T-helper 9 cell (primary cell): ENCODE results near the gene ABHD2.
"Not testable (repeated sequence)": the region's sequence is repeated elsewhere in the genome, so short reads cannot be mapped to it uniquely, and the experiment has no call there.

ENCODE experiments used
- DNase-seq: peaks from one replicate; pipeline ENCODE4 v3.0.0-alpha.2; 2020

Gene ABHD2

DNA sequence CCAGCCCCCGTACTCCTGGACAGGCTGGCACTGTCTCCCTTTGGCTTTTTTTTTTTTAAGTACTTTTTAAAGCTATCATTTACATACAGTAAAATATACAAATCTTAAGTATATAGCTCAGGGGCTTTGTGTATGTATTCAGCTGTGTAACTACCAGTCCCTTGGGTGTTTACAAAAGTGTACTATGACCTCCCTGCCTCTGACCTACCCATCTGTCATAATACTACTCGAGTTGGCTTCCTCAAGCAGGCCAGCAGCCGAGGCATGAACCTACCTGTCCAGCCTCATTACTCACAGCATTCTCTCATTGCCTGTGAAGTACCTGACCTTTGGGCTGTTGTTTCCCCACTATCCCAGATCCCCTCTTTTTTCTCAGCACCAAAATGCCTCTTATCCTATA is 33.2 kb downstream of the ABHD2 start:
- DNase-seq = no peak

DNA sequence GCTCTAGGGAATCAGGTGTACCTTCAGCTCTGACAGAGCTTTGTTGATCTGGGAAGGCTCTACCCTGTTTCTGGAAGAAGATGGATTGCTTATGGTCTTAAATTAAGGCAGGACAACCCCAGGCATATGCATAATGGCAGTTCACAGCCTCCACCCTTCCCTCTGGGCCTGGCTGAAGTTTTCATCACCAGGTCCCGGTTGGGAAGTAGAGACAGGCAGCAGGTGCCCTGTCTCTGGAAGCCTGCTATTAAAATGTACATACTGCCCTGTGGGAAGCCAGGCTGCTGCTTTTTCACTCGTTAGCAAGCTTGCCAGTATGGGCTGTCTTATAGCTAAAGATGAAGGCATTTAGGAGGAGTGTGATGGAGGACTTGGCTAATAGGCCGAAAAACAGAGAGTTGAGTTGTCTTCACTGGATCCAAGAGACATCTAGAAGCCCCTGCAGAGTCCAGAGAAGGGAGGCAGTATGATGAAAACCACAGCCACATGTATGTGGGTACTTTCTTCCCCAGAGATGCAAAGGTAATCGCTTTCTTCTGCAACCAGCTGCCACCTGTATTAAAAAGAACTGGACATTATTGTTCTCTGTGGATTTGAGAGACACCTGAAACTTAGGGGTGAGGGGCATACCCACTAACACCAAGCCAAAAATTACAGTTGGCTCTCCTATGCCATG is 34.4 kb downstream of the ABHD2 start:
- DNase-seq = no peak

DNA sequence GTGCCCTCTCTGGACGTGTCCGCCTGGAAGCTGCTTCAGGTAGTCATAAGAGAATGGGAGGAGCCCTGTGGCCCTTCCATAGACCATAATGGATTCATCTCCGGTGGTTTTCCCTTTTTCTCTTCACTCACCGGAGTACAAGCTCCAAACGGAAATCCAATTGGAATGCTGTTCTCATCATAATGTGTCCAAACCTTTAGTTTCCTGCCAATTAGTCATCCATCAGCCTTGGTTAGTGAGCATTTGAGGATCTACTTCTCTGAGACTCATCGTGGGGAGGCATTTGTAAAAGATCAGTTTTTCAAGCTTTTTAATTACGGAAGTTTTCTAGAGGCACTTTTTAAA is 34.9 kb downstream of the ABHD2 start:
- no peak for DNase-seq

DNA sequence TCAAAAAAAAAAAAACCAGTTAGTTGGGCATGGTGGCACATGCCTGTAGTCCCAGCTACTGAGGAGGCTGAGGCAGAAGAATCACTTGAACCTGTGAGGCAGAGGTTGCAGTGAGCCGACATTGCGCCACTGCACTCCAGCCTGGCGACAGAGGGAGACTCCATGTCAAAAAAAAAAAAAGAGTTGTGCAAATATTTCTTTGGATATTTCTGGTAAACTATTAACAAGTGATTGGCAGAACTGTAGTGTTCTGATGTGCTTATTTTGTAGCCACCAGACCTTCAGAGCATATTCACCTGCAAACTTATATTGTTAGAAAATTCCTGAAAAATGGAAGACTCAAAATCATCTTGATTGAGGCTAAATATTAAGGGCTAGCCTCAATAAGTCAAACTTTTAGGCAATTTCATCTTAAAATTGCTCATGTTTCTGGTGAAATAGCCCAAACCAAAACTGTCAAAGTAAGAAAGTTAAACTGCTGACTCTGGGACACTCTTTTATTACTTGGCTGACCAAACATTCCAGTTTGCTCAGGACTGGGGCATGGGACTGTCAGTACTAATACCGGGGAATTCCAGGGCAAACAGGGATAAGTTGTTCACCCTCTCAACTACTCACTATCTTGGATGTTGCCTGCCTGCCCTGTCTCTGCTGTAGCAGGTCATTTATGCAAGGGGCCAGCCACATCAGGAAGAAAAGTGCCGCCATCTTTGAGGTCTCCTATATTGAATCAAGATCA is 37.0 kb downstream of the ABHD2 start:
- no peak for DNase-seq

DNA sequence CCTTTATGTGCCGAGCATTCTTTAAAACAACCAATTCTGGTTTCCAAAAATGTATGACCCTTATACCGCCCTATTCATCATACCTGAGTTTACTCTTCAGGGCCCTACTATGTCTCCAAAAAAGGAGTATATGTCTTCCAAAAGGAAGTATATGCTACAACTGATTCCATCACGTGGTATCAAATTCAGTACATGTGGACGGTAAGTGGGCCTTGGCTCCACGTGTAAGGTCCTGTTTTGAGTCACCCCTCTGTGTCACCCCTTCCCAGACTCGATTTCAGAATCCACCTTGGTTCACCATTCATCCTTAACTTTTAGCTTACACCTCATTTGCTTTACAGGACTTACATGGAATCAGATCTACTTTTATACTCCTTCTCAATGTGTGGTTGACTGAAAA is 37.8 kb downstream of the ABHD2 start:
- DNase-seq = no peak

DNA sequence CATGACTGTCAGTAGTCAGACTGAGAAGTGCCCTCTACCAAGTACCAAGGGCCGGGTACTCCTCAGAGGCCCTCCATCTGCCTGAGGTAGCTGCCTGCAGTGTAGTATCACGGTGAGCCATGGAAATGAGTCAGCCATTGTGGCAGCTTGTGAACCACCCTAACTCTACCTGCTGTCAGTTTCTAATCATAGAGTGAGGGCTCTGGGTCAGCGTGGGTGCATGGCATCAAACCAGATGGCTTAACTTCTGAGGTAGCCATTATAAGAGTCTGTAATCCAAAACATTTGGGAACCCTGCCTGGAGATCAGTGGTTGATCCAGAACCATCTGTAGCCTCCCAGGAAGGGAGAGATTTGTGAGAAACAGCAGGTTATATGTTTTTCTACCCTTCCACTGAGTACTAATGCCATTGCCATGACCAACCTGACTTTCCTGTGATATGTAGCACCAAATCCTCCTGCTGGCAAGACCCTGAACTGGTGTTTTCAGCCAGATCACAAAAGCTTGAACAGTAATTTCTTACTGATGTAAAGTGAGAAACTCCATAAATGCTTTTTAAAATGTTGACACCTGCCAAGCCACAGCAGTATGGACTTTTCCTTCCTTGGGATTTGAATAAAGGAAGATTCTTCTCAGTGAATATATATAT is 38.9 kb downstream of the ABHD2 start:
- DNase-seq = no peak

DNA sequence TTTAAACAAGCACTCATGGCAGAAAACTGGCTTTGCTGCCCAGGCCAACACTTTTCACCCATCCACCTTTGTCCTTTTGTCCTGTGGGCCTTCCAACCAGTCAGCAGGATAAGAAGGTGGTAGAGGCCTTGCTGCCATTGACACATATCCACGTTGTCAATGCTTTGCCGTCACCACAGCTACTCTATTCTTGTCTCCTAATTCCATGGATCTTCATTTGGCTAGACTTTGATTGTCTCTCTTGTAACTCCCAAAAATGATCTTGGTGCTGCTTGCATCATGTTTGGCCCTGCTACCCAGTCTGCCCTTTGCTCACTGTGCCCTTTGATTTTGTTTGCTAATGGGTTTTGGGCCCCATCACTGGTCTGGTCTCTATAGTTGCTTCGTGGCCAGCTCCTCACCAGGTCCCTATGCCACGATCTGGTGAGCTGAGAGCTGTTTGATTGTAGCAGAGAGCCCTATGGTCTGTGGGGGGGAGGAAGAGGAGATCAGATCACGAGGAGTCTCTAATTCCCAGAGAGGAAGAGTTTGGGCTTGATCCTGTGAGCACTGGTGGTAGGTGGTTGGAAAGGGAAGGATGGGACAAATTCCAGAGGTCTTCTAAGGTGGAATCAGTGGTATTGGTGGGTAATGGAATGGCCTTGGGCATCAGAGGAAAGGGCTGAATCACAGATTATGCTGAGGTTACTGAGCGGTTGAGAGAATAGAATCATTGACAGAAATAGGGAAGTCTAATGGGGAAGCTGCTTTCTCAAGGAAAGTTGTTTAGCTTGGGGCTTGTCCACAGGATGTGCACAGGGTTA is 40.3 kb downstream of the ABHD2 start:
- no peak for DNase-seq

DNA sequence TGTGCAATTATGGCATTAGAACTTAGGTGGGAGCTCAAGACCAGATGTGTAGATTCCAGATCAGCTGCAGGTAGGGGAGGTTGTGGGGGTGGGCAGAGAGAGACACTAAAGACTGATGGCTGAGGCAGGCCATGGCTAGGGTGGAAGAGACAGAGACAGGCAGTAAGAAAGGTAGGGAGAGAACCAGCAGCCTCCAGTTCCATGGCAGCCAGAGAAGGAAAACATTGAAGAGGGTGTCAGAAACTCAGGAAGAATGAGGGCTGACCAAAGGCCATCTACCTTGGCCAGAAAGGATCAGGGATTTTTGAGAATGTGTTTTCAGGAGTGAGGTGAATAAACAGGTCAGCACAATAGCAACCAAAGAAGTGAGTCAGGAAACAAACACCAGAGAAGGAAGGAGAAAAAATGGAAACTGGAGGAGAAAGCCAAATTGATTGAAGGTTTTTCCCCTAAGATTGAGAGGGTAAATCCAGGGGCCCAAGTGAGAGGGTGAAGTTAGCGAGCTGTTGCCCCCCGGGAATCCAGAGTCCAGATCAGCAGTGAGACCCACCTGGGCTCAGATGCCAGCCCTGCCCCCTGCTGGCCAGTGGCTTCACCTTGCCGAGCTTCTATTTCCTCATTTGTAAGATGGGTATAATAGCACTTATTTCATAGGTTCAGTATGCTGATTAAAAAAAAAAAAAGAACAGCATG is 41.0 kb downstream of the ABHD2 start:
- peak; percentile 54 for DNase-seq

DNA sequence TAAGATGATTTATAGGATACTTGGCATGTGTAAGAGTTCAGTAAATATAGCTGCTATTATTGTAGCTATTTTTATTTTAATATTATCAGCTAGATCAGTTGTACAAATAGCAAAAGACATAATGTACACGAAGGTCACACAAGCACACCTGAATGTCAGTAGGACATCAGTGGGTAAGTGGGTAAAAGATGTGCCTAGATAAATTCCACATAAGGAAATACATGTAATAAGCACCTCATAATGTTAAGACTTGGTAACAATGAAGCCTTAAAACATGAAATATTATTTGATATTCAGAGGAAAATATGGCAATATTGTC is 41.5 kb downstream of the ABHD2 start:
- DNase-seq = no peak

DNA sequence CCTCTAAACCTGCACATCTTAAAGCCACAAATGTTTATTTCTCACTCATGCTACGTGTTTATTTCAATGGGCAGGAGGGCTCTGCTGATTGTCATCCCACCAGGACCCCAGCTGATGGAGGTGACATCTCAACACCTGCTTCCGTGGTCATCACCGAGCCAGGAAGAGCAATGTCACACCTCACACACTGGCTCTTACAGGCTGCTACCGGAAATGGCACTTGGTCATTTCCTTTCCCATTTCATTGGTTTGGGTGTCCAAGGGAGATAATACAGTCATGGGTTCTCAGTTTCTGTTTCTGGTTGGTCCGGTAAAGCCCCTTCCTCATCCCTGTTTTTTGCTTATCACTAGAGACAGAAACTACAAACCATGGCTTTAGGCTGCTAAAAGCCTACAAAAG is 41.9 kb downstream of the ABHD2 start:
- DNase-seq = no peak

DNA sequence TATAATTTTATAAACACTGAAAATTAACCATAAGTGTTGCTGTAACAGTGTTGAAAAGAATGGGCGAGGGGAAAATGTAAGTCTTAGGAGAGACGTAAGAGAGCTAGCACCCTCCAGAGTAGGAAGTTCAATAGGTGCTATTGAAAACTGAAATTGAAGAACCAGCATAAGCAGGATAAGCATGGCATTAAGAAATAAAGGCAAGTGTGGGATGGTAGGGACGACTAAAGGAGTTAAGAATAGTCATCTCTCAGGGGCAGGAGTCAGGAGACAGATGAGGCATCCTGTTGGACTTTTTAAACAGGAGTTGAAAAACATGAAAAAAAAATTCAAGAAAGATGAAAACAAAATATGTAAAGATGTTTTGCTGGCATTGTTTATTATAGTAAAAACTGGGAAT is 43.5 kb downstream of the ABHD2 start:
- DNase-seq = no peak

DNA sequence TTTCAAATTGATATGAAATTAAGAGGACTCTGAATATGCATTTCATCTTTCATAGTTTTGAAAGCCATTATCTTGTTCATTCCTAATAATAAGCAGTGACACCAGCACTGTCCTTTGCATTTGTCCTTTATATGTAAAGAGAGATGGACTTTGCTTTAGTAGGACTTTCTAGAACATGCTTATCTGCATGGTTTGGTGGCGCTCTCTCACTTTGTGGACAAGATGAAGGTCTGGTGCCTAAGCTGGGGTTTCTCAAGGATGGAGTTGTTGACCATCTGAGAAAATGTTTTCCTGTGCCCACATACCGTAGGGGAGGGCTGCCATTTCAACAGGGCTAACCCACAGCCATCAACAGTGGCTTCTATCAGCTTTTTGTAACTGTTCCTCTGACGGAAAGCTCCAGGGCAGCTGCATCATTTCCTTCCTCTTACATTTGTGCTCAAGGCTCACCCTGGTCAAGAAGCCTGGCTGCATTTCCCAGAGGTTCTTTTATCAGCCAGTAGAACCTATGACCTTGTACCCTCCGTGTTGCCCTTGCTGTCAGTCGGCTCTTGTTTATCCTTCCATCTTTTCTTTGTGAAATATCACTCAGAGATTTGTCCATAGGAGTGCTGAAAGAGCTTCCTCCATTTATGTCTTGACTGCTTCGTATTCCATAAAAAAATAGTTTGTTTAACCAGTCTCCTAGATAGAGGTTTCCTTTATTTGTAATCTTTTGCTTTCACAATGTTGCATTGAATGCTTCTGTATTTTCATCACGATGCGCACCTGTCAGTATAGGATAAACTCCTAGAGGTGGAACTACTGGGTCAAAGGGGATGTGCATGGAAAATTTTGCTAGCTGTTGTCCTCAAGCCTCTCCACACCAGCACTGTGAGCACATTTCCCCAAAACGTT is 44.6 kb downstream of the ABHD2 start:
- no peak for DNase-seq

DNA sequence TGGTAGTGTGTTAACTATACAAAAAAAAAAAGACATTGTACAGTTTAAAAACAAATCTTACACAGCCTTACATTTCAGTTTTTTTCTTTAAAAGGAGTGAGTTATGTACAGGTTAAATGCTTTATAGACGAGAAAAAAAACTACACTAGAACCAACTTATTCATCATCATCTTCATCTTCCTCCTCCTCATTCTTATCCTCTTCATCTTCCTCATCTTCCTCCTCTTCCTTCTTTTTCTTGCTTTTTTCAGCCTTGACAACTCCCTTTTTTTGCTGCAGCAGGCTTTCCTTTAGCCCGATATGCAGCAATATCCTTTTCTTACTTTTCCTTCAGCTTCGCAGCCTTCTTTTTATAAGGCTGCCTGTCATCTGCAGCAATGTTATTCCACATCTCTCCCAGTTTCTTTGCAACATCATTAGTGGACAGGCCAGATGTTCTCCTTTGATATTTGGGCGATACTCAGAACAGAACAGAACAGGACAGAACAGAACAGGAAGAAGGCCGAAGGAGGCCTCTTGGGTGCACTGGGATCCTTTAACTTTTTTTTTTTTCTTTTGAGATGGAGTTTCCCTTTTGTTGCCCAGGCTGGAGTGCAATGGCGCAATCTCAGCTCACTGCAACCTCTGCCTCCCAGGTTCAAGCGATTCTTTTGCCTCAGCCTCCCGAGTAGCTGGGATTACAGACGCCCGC is 47.3 kb downstream of the ABHD2 start:
- DNase-seq = not testable (repeated sequence)

DNA sequence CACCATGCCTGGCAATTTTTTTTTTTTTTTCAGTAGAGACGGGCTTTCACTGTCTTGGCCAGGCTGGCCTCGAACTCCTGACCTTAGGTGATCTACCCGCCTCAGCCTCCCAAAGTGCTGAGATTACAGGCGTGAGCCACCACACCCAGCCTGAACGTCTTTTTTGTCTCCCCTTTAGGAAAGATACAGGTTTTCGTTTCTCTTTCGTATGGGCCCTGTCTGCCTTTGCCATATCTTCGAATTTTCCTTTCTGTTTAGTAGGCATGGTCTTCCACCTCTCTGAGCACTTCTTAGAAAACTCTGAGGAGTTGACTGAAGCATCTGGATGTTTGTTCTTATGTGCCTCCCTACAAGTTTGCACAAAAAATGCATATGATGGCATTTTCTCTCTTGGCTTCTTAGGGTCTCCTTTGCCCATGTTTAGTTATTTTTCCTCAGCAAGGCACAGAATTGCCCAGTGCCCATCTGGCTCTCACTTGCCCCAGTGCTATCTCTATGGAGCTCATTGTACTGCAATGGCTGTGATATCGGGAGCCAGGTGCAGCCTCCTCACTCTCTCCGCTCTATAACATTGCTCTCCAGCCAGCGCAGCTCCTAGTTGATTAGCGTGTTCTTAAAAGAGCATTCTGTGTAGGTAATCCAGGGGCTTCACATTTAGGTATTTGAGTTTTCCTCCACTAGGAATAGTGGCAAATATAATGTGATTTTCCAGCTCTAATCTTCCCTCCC is 48.0 kb downstream of the ABHD2 start:
- DNase-seq = no peak

DNA sequence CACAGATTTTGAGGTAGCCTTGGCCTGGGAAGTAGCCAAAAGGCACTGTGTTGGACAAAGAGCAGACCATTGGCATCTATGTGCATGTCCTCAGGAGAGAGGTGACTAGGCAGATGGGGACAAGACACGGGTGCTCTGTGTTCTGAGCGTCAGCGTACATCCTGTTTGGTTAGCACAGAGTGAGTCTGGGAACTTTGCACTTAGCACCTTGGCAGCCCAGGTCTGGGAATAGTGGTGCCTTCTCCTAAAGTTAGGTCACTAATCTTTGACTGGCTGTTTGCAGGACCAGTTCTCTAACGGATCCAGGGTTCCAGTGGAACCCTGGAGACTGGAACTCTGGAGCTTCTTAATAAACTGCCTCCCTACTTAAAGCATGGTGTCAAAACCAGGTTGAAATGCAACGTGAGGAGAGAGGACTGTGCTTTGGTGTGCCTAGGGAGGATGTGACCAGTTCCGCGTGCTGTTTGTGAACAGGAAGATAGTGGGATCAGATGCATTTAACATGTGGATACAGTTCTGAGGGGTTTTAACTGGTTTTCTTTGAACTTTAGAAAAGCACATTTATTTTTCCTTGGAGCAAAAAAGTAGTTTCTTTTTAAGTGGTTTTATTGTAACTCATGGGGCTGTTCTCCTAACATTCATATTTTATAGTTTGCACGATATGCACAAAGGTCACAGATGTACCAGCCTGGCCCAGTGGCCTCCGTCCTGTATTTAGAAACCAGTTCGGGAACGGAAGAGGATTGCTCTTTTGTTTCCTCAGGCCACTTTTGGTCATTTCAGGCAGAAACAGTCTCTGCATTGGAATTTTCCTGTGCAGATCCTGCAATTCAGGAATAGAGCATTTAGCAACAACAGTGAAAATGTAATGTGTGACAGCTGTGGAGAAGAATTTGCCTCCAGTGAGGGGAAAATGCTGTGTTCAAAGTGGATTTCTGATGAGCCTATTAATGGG is 48.8 kb downstream of the ABHD2 start:
- no peak for DNase-seq

DNA sequence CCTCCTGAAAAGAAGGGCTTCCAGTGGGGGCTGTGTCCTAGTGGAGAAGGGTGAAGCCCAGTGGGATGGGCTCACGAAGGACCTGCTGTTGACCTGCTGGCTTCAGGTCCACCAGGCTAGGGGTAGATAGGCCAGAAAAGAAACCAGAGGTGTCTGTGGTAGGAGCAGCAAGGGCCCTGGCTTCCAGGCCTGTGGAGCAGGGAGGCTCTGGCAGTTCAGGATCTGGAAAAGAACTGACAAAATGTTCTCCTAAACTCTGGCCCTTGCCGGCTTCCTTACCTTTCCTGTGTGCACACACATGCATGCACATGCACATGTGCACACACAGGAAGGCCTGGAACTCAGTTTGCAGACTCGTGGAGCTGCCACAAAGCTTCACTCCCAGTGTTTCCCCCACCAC is 49.7 kb downstream of the ABHD2 start:
- DNase-seq = no peak

DNA sequence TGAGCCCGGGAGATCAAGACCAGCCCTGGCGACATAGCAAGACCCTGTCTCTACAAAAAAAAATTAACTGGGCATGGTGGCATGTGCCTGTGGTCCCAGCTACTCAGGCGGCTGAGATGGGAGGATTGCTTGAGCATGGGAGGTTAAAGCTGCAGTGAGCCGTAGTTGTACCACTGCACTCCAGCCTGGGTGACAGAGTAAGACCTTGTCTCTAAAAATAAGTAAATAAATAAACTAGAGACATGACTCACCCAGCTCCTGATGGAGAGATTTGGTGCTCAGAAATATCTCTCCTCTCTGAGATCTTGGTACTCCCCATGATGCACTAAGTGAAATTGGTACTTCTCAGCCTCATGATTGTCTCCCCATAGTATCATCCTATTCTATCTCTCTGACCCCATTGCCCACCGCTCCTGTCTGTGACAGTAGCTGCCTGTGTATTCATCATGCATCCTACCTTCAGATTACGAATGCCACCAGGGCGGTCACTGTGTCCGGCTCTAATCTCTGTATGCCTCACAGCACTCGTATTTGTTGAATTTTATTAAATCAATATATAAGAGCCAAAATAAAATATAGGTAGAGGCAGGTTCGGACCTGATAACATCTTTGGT is 50.9 kb downstream of the ABHD2 start:
- no peak for DNase-seq

DNA sequence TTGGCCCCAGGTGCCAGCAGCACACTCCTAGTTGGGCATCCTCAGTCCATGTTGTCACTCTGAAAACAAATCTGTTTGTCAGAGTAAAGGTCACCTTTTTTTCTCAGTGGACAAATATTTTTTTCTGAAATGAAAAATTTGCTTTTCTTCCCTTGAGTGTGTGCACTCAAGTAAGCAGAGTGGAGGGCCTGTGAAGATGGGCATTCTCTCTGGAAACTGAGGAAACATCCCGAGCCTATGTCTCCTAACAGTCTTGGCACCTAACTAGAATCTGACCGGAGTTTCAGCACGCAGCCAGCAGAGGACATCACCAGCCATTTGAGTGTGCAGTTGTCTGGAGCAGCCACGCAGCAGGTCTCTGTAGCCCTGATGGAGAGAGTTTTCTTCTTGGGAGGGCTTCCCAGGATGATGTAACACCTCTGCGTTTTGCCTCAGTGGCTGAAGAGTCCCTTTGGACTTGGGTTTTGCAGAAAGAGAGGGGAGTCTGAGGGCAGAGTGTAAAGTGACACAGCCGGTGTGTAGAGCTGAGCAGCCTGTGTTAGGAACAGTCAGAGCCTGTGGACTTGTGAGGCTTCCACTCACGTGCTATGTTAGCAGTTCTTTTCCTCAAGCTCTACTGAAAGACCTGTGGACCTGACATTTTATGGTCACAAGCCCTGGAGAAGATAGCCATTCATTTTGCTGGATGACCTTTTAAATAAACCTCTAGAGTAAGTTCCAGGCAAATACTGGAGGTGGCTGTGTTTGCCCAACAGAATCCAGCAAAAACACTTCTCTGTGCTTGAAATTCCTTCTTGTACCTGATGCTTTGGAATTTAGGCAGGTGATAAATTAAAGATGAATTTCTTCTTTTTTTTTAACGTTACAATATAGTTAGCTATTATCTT is 51.6 kb downstream of the ABHD2 start:
- no peak for DNase-seq
